Small intestine (tissue), 7 donors: ENCODE measurements around the gene HACD3. TPM values are rescaled to one million over a fixed set of nuclear protein-coding genes. Genes with fewer than 3 reads are reported as not detected.
"Not testable (repeated sequence)": the region's sequence is repeated elsewhere in the genome, so short reads cannot be mapped to it uniquely, and the experiment has no call there.

Source experiments
- DNase-seq, 2 donors: peaks; one replicate each; pipeline versions ENCODE4 v3.0.0 to v3.0.0-alpha.2; 2013
- FAIRE-seq: peaks from 2 replicates; lab custom pipeline; 2012; peaks lifted over from hg19 to GRCh38; lab: Jason Lieb, UNC
- H3K27ac ChIP-seq, 3 donors: one replicate each; pipeline ENCODE4 v1.5.1; 2013; ENCODE audit warnings: low read length in 2 of 3, mild to moderate bottlenecking in 2 of 3, control low read depth in 1 of 3, inconsistent platforms in 1 of 3, low read depth in 1 of 3, moderate library complexity in 1 of 3
- H3K27me3 ChIP-seq, 3 donors: one replicate each; pipeline ENCODE4 v1.6.1; 2013; ENCODE audit warnings: low read length in 3 of 3, inconsistent platforms in 1 of 3; ENCODE audit not compliant: control insufficient read depth in 3 of 3, insufficient read depth in 3 of 3
- H3K36me3 ChIP-seq, 3 donors: one replicate each; pipeline ENCODE4 v1.6.1; 2013; ENCODE audit warnings: low read length in 3 of 3, inconsistent platforms in 1 of 3, low read depth in 1 of 3, mild to moderate bottlenecking in 1 of 3, moderate library complexity in 1 of 3; ENCODE audit not compliant: control insufficient read depth in 3 of 3, insufficient read depth in 2 of 3
- H3K4me1 ChIP-seq, 3 donors: one replicate each; pipeline ENCODE4 v1.6.1; 2013; ENCODE audit warnings: low read length in 2 of 3, inconsistent platforms in 1 of 3, low read depth in 1 of 3, mild to moderate bottlenecking in 1 of 3, moderate library complexity in 1 of 3; ENCODE audit not compliant: control insufficient read depth in 3 of 3, insufficient read depth in 2 of 3
- H3K4me3 ChIP-seq, 3 donors: one replicate each; pipeline ENCODE4 v1.5.1; 2013; ENCODE audit warnings: low read length in 3 of 3, control low read depth in 1 of 3, inconsistent platforms in 1 of 3, low read depth in 1 of 3, mild to moderate bottlenecking in 1 of 3, moderate library complexity in 1 of 3
- H3K9me3 ChIP-seq, 2 donors: one replicate each; pipeline ENCODE4 v1.6.1; 2013; ENCODE audit warnings: low read depth in 1 of 2, low read length in 1 of 2; ENCODE audit not compliant: control insufficient read depth in 2 of 2, insufficient read depth in 1 of 2
- WGBS, 3 donors: extraction: QIAGEN DNeasy Blood & Tissue Kit; methylation state at CpG; one replicate each; pipeline ENCODE4 v1.1.7; 2013; 5-methylcytosine and 5-hydroxymethylcytosine counted together
- polyA plus RNA-seq, 4 donors: library from polyadenylated mRNA; stranded (reverse) in 3 of 4; unstranded in 1 of 4; fragments of 200-250 nt in 3 of 4; fragments of 120-200 nt in 1 of 4; gene quantifications; one replicate each; pipeline versions ENCODE4 v1.2.1 to v1.2.3, GENCODE V29; 2013
- donor health status: healthy with polysubstance abuse.
- donor health status: control.
- donor health status: control.
- donor health status: Bipolar disorder and iron deficiency.
- donor health status: healthy.

The HACD3 gene
- polyA plus RNA-seq, 4 donors: 5.1 to 89.3 (median 26.0) TPM

- DNase-seq (peak in 1 of 2 donors; percentile 57), FAIRE-seq (no peak)
- Histone ChIP-seq H3K27me3 (no peaks in the 10 kb centered on the region), H3K27ac (peak overlapping the region in 1 of 3 donors; percentile 81), H3K36me3 (peaks cover 0 to 9% (median 0%) of the 10 kb centered on the region in 3 donors), H3K9me3 (no peaks in the 10 kb centered on the region), H3K4me1 (peaks cover 0 to 25% (median 8%) of the 10 kb centered on the region in 3 donors), H3K4me3 (no peak overlapping the region)
- WGBS, 3 donors: 6 to 35% (median 15%) methylated on average over 1 of the region's 1 CpG
Observed at GRCh38 chr15:65532738-65533051, 2.4 kb downstream of the HACD3 start.

GRCh38 chr15:65533057-65533756 lies 2.9 kb downstream of the HACD3 start:
- H3K27me3 ChIP-seq: no peaks in the 10 kb centered on the region
- peak overlapping the region in 2 of 3 donors; percentile 39 to 81 for H3K27ac ChIP-seq
- FAIRE-seq (no peak), DNase-seq (peak; percentile 67 to 69)
- H3K9me3 ChIP-seq: no peaks in the 10 kb centered on the region
- H3K4me3 ChIP-seq: peak overlapping the region in 1 of 3 donors; percentile 4
- 30 to 64% (median 45%) methylated on average over 5 of the region's 5 CpGs for WGBS, 3 donors
- peaks cover 0 to 25% (median 8%) of the 10 kb centered on the region in 3 donors for H3K4me1 ChIP-seq
- H3K36me3 ChIP-seq: peaks cover 0 to 9% (median 0%) of the 10 kb centered on the region in 3 donors

- no peak overlapping the region for H3K4me3 ChIP-seq
- H3K27ac ChIP-seq: no peak overlapping the region
- no peak for DNase-seq
- H3K27me3 ChIP-seq: no peaks in the 10 kb centered on the region
- H3K36me3 ChIP-seq: peaks cover 0 to 9% (median 0%) of the 10 kb centered on the region in 3 donors
- FAIRE-seq: no peak
- H3K9me3 ChIP-seq: no peaks in the 10 kb centered on the region
- WGBS, 3 donors: 80 to 87% (median 83%) methylated on average over 4 of the region's 4 CpGs
- H3K4me1 ChIP-seq: peaks cover 0 to 25% (median 8%) of the 10 kb centered on the region in 3 donors
Observed at GRCh38 chr15:65535192-65535591, 4.9 kb downstream of the HACD3 start.

- whole genome bisulfite sequencing, 3 donors: 89 to 92% (median 89%) methylated on average over 1 of the region's 1 CpG
- Histone ChIP-seq H3K9me3 (no peaks in the 10 kb centered on the region), H3K36me3 (peaks cover 0 to 9% (median 0%) of the 10 kb centered on the region in 3 donors), H3K27me3 (no peaks in the 10 kb centered on the region), H3K4me1 (peaks cover 0 to 3% (median 0%) of the 10 kb centered on the region in 3 donors), H3K27ac (no peak overlapping the region), H3K4me3 (no peak overlapping the region)
- DNase-seq (no peak), FAIRE-seq (no peak)
Observed at GRCh38 chr15:65540314-65540713, 10.1 kb downstream of the HACD3 start.

GRCh38 chr15:65541231-65541820 lies 11.1 kb downstream of the HACD3 start:
- no peak for DNase-seq
- peaks cover 0 to 5% (median 0%) of the 10 kb centered on the region in 3 donors for H3K36me3 ChIP-seq
- H3K27me3 ChIP-seq: no peaks in the 10 kb centered on the region
- H3K4me1 ChIP-seq: no peaks in the 10 kb centered on the region
- no peak for FAIRE-seq
- H3K4me3 ChIP-seq: no peak overlapping the region
- WGBS, 3 donors: 91 to 97% (median 91%) methylated on average over 3 of the region's 3 CpGs
- H3K9me3 ChIP-seq: no peaks in the 10 kb centered on the region
- H3K27ac ChIP-seq: no peak overlapping the region

- Histone ChIP-seq H3K27ac (no peak overlapping the region), H3K4me1 (peaks cover 0 to 4% (median 3%) of the 10 kb centered on the region in 3 donors), H3K36me3 (peaks cover 0 to 2% (median 2%) of the 10 kb centered on the region in 3 donors), H3K27me3 (no peaks in the 10 kb centered on the region), H3K4me3 (no peak overlapping the region), H3K9me3 (no peaks in the 10 kb centered on the region)
- DNase-seq: no peak
- FAIRE-seq: no peak
Observed at GRCh38 chr15:65547841-65548240, 17.6 kb downstream of the HACD3 start.

GRCh38 chr15:65549288-65549687 lies 19.0 kb downstream of the HACD3 start:
- not testable (repeated sequence) for H3K27ac ChIP-seq, H3K4me1 ChIP-seq, H3K27me3 ChIP-seq, FAIRE-seq, DNase-seq, H3K9me3 ChIP-seq, H3K4me3 ChIP-seq, H3K36me3 ChIP-seq
- WGBS, 3 donors: 96 to 99% (median 97%) methylated on average over 9 of the region's 9 CpGs

GRCh38 chr15:65550681-65551098 lies 20.4 kb downstream of the HACD3 start:
- no peaks in the 10 kb centered on the region for H3K27me3 ChIP-seq
- no peak for FAIRE-seq
- H3K4me3 ChIP-seq: no peak overlapping the region
- WGBS, 3 donors: 43 to 70% (median 68%) methylated on average over 3 of the region's 3 CpGs
- no peaks in the 10 kb centered on the region for H3K9me3 ChIP-seq
- DNase-seq: peak; percentile 2 to 16
- peaks cover 0 to 4% (median 3%) of the 10 kb centered on the region in 3 donors for H3K4me1 ChIP-seq
- H3K27ac ChIP-seq: no peak overlapping the region
- H3K36me3 ChIP-seq: peaks cover 0 to 4% (median 4%) of the 10 kb centered on the region in 3 donors
